Lower leg skin (tissue), 3 donors: ENCODE results near the gene SLC35E3.

Experiments
- POLR2A ChIP-seq, 2 donors: fragments of 450-650 bp; IDR thresholded peaks; one replicate each; pipeline ENCODE4 v1.6.1; 2016 to 2017; ENCODE audit warnings: antibody characterized with exemption in 2 of 2, mild to moderate bottlenecking in 1 of 2, moderate library complexity in 1 of 2
- TF ChIP-seq, protein P1 (sequence below), 3 donors: fragments of 450-650 bp; IDR thresholded peaks; one replicate each; pipeline ENCODE4 v1.5.1; 2016; ENCODE audit warnings: antibody characterized with exemption in 3 of 3, mild to moderate bottlenecking in 3 of 3, moderate library complexity in 2 of 3

DNA sequence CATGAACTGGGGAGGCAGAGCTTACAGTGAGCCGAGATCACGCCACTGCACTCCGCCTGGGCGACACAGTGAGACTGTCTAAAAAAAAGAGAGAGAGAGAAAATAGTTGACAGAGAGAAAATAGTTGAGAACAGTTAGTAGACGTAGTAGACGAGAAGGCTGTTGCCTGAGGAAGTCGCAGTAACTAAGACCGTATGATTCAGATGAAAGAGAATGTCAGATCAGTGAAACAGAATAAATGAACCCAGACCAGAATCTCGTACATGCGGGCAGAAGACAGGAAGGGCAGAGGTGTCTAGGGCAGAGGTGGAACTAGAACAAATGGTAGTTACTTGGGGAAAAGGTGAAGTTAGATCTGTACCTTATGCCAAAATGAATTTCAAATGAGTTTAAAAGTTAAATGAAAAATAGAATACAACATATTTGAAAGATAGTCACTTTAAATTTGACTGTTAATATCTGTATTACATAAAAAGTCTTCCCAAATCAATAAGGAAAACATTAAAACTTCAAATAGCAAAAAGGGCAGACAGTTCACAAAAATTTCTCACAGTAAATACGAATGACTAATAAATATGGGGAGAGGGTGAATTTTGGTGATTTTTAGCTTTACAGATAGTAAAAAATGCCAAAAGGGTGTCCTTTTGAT, 79.7 kb downstream of the SLC35E3 start:
- TF ChIP-seq, protein P1, sequence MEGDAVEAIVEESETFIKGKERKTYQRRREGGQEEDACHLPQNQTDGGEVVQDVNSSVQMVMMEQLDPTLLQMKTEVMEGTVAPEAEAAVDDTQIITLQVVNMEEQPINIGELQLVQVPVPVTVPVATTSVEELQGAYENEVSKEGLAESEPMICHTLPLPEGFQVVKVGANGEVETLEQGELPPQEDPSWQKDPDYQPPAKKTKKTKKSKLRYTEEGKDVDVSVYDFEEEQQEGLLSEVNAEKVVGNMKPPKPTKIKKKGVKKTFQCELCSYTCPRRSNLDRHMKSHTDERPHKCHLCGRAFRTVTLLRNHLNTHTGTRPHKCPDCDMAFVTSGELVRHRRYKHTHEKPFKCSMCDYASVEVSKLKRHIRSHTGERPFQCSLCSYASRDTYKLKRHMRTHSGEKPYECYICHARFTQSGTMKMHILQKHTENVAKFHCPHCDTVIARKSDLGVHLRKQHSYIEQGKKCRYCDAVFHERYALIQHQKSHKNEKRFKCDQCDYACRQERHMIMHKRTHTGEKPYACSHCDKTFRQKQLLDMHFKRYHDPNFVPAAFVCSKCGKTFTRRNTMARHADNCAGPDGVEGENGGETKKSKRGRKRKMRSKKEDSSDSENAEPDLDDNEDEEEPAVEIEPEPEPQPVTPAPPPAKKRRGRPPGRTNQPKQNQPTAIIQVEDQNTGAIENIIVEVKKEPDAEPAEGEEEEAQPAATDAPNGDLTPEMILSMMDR (IDR thresholded peaks at IDR 0.05) = no peak
- no peak for TF ChIP-seq POLR2A (IDR thresholded peaks at IDR 0.05)
